ENCODE data around the gene TP63. TPM values are rescaled to one million over a fixed set of nuclear protein-coding genes. Genes with fewer than 3 reads are reported as not detected.

Gene TP63
- total RNA-seq, 1 experiment from 2014 or later: not detected

DNA sequence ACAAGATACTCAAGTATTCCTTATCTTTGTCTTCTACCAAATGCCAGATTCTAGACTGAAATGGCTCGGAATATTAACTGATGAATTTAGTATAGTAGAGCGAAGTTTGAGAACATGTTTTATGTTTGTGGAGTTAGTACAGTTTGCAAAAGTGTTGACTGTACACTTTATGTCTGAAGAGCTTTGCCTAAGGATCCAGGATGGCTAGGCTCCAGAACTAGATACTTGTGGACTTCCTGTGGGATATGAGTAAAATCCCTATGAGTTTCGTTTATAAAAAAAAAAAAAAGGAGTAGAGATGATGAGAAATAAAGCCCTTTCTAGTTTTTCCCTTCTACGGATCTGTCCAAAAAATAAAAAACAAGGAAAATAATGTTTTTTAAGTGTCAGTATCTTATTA lies 96.7 kb downstream of the TP63 start:
- no peak overlapping the region for H2BK15ac ChIP-seq (ENCODE audit: low read depth, low read length)
- no peak overlapping the region for H2BK5ac ChIP-seq (ENCODE audit: insufficient read length, low read length)
- H4K20me1 ChIP-seq (ENCODE audit: control insufficient read depth, insufficient read depth, insufficient read length): no peaks in the 10 kb centered on the region
- no peak overlapping the region for H3K27ac ChIP-seq (ENCODE audit: insufficient read length, low read depth, low read length)
- H3K79me2 ChIP-seq (ENCODE audit: insufficient read depth, low read length): no peaks in the 10 kb centered on the region
- no peak overlapping the region for H4K5ac ChIP-seq (ENCODE audit: insufficient read length, low read depth, low read length)
- H3K56ac ChIP-seq (ENCODE audit: insufficient read length, low read depth, low read length): no peak overlapping the region
- Mint-ChIP-seq H3K4me3 (no peak overlapping the region), H3K4me1 (peaks cover 0 to 5% of the 10 kb centered on the region in 2 experiments; a peak in 2 of 4 replicates), H3K9me3 (no peaks in the 10 kb centered on the region), H3K27ac (no peak overlapping the region), H3K36me3 (ENCODE audit: insufficient read depth in 1 of 3, low read depth in 3 of 3) (no peaks in the 10 kb centered on the region), H3K27me3 (ENCODE audit: low read depth) (no peaks in the 10 kb centered on the region)
- no peaks in the 10 kb centered on the region for H3K9me3 ChIP-seq (ENCODE audit: control insufficient read depth, low read depth, low read length)
- no peak overlapping the region for H3K14ac ChIP-seq (ENCODE audit: insufficient read depth, low read length)
- TF ChIP-seq, protein P1, sequence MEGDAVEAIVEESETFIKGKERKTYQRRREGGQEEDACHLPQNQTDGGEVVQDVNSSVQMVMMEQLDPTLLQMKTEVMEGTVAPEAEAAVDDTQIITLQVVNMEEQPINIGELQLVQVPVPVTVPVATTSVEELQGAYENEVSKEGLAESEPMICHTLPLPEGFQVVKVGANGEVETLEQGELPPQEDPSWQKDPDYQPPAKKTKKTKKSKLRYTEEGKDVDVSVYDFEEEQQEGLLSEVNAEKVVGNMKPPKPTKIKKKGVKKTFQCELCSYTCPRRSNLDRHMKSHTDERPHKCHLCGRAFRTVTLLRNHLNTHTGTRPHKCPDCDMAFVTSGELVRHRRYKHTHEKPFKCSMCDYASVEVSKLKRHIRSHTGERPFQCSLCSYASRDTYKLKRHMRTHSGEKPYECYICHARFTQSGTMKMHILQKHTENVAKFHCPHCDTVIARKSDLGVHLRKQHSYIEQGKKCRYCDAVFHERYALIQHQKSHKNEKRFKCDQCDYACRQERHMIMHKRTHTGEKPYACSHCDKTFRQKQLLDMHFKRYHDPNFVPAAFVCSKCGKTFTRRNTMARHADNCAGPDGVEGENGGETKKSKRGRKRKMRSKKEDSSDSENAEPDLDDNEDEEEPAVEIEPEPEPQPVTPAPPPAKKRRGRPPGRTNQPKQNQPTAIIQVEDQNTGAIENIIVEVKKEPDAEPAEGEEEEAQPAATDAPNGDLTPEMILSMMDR (conservative IDR thresholded peaks at IDR 0.05): no peak
- no peak overlapping the region for H3K4me2 ChIP-seq (ENCODE audit: insufficient read depth, insufficient read length, low read length)
- no peak overlapping the region for H2AFZ ChIP-seq (ENCODE audit: low read length)
- H3T11ph ChIP-seq (ENCODE audit: low read length): no peak overlapping the region
- no peak for DNase-seq
- H2BK20ac ChIP-seq (ENCODE audit: low read depth, low read length, poor library complexity, severe bottlenecking): no peak overlapping the region
- H3K4me1 ChIP-seq (ENCODE audit: insufficient read depth, low read length): no peaks in the 10 kb centered on the region
- H4K8ac ChIP-seq (replicated peaks; ENCODE audit: insufficient read length, low read depth, low read length): no peak overlapping the region
- no peak overlapping the region for H3K23ac ChIP-seq (ENCODE audit: insufficient read length, low read depth, low read length)
- no peaks in the 10 kb centered on the region for H3K79me1 ChIP-seq (ENCODE audit: insufficient read depth, low read depth, low read length, poor library complexity, severe bottlenecking)
- no peak overlapping the region for H2BK12ac ChIP-seq (ENCODE audit: insufficient read length, low read depth, low read length)
- no peak overlapping the region for H2AK5ac ChIP-seq (ENCODE audit: insufficient read length, low read length)
- no peak overlapping the region for H4K91ac ChIP-seq (ENCODE audit: insufficient read length, low read depth, low read length)
- H3K18ac ChIP-seq (ENCODE audit: insufficient read length, low read depth, low read length): no peak overlapping the region
- H3K27me3 ChIP-seq (ENCODE audit: insufficient read depth, low read length): no peaks in the 10 kb centered on the region
- WGBS (ENCODE audit: extremely low coverage, insufficient read length, low lambda C conversion rate): 100% methylated on average over 1 of the region's 4 CpGs
- no peaks in the 10 kb centered on the region for H3K23me2 ChIP-seq (ENCODE audit: insufficient read length, low read depth, low read length, poor library complexity, severe bottlenecking)
- no peak overlapping the region for H2BK120ac ChIP-seq (ENCODE audit: low read depth, low read length, poor library complexity, severe bottlenecking)
- no peak overlapping the region for H3K9ac ChIP-seq (ENCODE audit: extremely low read depth, insufficient read length, low read length)
- no peak overlapping the region for H3K4ac ChIP-seq (ENCODE audit: low read depth, low read length)

All from H9 (cell line).